ENCODE results near the gene SLC34A1. TPM values are rescaled to one million over a fixed set of nuclear protein-coding genes. Genes with fewer than 3 reads are reported as not detected.

SLC34A1 gene
- total RNA-seq, 2 experiments from 2014 or later, result 0.35 to 0.63 TPM

DNA sequence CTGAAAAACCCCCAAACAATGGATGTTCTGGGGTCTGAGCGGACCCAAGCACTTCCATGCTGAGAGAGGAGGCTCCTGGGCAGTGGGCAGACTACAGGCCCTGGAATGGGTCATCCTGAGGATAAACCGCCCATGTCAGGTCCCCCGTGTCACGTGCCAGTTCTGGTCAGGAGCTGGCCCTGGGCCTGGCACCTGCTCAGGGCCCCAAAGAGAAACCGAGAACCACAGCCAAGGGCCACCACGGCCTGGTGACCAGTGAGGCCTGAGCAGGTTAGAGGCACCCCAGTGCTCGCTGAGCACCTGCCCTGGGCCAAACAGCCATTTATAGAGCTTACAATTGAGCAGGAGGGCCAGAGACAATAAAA lies 48.6 kb upstream of the SLC34A1 start:
- peaks cover 97% of the 10 kb centered on the region for H3K36me3 ChIP-seq (ENCODE audit: insufficient read depth, low read length)
- H3K9me3 ChIP-seq (ENCODE audit: low read length), result no peaks in the 10 kb centered on the region
- no peaks in the 10 kb centered on the region for H3K9me2 ChIP-seq (ENCODE audit: insufficient read depth, low read length)
- no peak overlapping the region for H2AFZ ChIP-seq (ENCODE audit: low read length)
- TF ChIP-seq EZH2phosphoT487 (IDR thresholded peaks at IDR 0.05; ENCODE audit: borderline replicate concordance, low read depth, low read length) (no peak), CTCF (conservative IDR thresholded peaks at IDR 0.05; ENCODE audit: low read length) (no peak)
- DNase-seq (ENCODE audit: low spot score), result no peak
- intact Hi-C loops (cut with micrococcal nuclease; ENCODE audit: unreplicated experiment), result no loop called here
- no peak overlapping the region for H3K4me2 ChIP-seq (ENCODE audit: low read length)
- no peak overlapping the region for H3K27ac ChIP-seq (ENCODE audit: low read depth, low read length, poor library complexity, severe bottlenecking)
- H3K79me2 ChIP-seq (ENCODE audit: insufficient read depth, low read depth, low read length), result peaks cover 8% of the 10 kb centered on the region; the same call in 1 of the 2 replicates
- POLR2A ChIA-PET, result interaction anchor here (0.5 kb wide), 1 partner anchor 252 kb away, joined by 3 read pairs; no protein-coding TSS in a partner anchor
- CTCF ChIA-PET (ENCODE audit: unreplicated experiment), result interaction anchor here (1.3 kb wide), 1 partner anchor 21 kb away, joined by 3 read pairs; no protein-coding TSS in a partner anchor
- no peaks in the 10 kb centered on the region for H4K20me1 ChIP-seq (ENCODE audit: insufficient read depth, low read length)
- H3K4me3 ChIP-seq (ENCODE audit: low read depth, low read length, poor library complexity, severe bottlenecking), result no peak overlapping the region
- no TSS peak for BruUV-seq (replicated peaks)
- H3K4me1 ChIP-seq (ENCODE audit: insufficient read depth, low read length, poor library complexity, severe bottlenecking), result peaks cover 3% of the 10 kb centered on the region

DNA sequence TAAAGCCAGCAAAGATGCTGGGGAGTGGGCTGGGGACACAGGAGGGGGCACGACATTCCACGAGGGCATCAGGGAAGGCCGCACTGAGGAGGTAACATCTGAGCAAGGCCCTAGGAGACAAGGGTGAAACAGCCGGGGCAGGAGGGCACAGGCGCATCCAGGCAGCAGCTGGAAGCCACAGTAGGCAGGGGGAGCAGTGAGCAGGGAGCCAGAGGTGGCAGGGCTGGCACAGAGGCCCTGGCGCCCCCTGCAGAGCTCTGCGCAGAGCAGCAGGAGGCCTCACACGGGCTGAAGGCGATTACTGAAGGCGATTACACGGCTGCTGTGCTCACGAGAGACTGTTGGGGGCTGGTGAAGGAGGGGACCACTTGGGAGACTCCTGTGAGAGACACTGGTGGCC lies 48.1 kb upstream of the SLC34A1 start:
- no peak overlapping the region for H2AFZ ChIP-seq (ENCODE audit: low read length)
- no peaks in the 10 kb centered on the region for H3K9me3 ChIP-seq (ENCODE audit: low read length)
- ChIA-PET CTCF (ENCODE audit: unreplicated experiment) (interaction anchor here (1.3 kb wide), 1 partner anchor 20 kb away, joined by 3 read pairs; no protein-coding TSS in a partner anchor), POLR2A (interaction anchor here (0.5 kb wide), 1 partner anchor 253 kb away, joined by 3 read pairs; no protein-coding TSS in a partner anchor)
- peaks cover 9% of the 10 kb centered on the region; the same call in 1 of the 2 replicates for H3K79me2 ChIP-seq (ENCODE audit: insufficient read depth, low read depth, low read length)
- no TSS peak for BruUV-seq (replicated peaks)
- H3K4me3 ChIP-seq (ENCODE audit: low read depth, low read length, poor library complexity, severe bottlenecking), result no peak overlapping the region
- intact Hi-C loops (cut with micrococcal nuclease; ENCODE audit: unreplicated experiment), result no loop called here
- no peak overlapping the region for H3K4me2 ChIP-seq (ENCODE audit: low read length)
- no peak overlapping the region for H3K27ac ChIP-seq (ENCODE audit: low read depth, low read length, poor library complexity, severe bottlenecking)
- H3K36me3 ChIP-seq (ENCODE audit: insufficient read depth, low read length), result peaks cover 94% of the 10 kb centered on the region
- no peak for TF ChIP-seq EZH2phosphoT487 (IDR thresholded peaks at IDR 0.05; ENCODE audit: borderline replicate concordance, low read depth, low read length)
- peak; percentile 78 for TF ChIP-seq CTCF (conservative IDR thresholded peaks at IDR 0.05; ENCODE audit: low read length)
- no peaks in the 10 kb centered on the region for H3K9me2 ChIP-seq (ENCODE audit: insufficient read depth, low read length)
- peaks cover 3% of the 10 kb centered on the region for H3K4me1 ChIP-seq (ENCODE audit: insufficient read depth, low read length, poor library complexity, severe bottlenecking)
- peak; percentile 63 for DNase-seq (ENCODE audit: low spot score)
- H4K20me1 ChIP-seq (ENCODE audit: insufficient read depth, low read length), result no peaks in the 10 kb centered on the region

DNA sequence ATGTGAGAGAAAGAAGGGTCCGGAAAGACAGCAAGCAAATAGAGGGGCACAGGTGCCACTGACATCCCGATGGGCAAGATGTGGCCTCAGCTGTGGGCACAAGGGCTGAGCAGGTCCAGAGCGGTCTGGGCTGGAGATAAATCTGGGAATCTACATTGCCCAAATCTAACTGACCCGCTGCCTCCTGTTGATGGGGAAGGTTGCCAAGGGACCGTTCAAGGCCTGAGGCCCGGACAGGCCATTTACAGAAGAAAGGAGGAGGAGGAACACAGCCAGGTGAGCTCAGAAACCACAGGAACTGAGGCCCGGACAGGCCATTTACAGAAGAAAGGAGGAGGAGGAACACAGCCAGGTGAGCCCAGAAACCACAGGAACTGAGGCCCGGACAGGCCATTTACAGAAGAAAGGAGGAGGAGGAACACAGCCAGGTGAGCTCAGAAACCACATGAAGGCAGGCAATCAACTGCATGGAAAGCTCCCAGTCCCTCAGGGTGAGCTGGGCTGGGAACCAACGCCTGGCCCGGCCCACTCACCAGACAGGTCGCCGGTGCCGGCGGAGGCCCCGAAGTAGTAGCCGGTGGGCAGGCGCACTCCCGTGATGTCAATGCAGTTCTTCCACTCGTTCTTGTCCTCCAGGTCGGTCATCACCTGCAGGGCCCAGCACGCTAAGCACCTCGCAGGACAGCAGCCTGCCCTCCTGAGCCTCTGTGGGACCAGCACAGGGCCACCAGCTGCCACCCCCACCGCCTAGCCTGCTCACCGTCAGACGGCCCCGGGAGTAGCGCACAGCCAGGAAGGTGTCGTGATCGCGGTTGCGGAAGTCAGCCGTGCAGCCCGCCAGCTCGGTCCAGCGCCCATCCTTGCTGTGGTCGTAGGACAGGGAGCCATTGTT lies 47.4 kb upstream of the SLC34A1 start:
- no peak for TF ChIP-seq CTCF (conservative IDR thresholded peaks at IDR 0.05; ENCODE audit: low read length)
- H3K36me3 ChIP-seq (ENCODE audit: insufficient read depth, low read length), result peaks cover 94% of the 10 kb centered on the region
- H3K27ac ChIP-seq (ENCODE audit: low read depth, low read length, poor library complexity, severe bottlenecking), result no peak overlapping the region
- no peaks in the 10 kb centered on the region for H4K20me1 ChIP-seq (ENCODE audit: insufficient read depth, low read length)
- no peak overlapping the region for H3K4me2 ChIP-seq (ENCODE audit: low read length)
- peaks cover 16% of the 10 kb centered on the region for H3K79me2 ChIP-seq (ENCODE audit: insufficient read depth, low read depth, low read length)
- no peak overlapping the region for H2AFZ ChIP-seq (ENCODE audit: low read length)
- no peaks in the 10 kb centered on the region for H3K9me3 ChIP-seq (ENCODE audit: low read length)
- peaks cover 3% of the 10 kb centered on the region for H3K4me1 ChIP-seq (ENCODE audit: insufficient read depth, low read length, poor library complexity, severe bottlenecking)
- H3K9me2 ChIP-seq (ENCODE audit: insufficient read depth, low read length), result no peaks in the 10 kb centered on the region
- ChIA-PET CTCF (ENCODE audit: unreplicated experiment) (interaction anchor here (1.3 kb wide), 1 partner anchor 19 kb away, joined by 3 read pairs; no protein-coding TSS in a partner anchor), POLR2A (no interaction called here)
- H3K4me3 ChIP-seq (ENCODE audit: low read depth, low read length, poor library complexity, severe bottlenecking), result no peak overlapping the region
- no TSS peak for BruUV-seq (replicated peaks)
- intact Hi-C loops (cut with micrococcal nuclease; ENCODE audit: unreplicated experiment), result no loop called here
- no peak for DNase-seq (ENCODE audit: low spot score)

Data from OCI-LY7 (cell line).